Upper lobe of left lung (tissue), 6 donors: Measurements from ENCODE around the gene KRT1. TPM values are rescaled to one million over a fixed set of nuclear protein-coding genes. Genes with fewer than 3 reads are reported as not detected.

Experiments
- ATAC-seq, 2 donors: fragments of 200-7000 bp; cut with Tn5 transposase; one replicate each; pipeline ENCODE4 v1.9.1; 2022; ENCODE audit warnings: mild to moderate bottlenecking in 2 of 2, moderate library complexity in 2 of 2; ENCODE audit not compliant: low FRiP score in 2 of 2
- DNase-seq, 2 donors: peaks; one replicate each; pipeline ENCODE4 v3.0.0-alpha.2; 2019 to 2020
- H3K27ac ChIP-seq, 4 donors: fragments of 200-600 bp; sonication (generic); one replicate each; pipeline ENCODE4 v1.5.1; 2016 to 2019
- H3K27me3 ChIP-seq, 4 donors: fragments of 200-600 bp; sonication (generic); one replicate each; pipeline ENCODE4 v1.5.1; 2017 to 2019
- H3K36me3 ChIP-seq, 4 donors: fragments of 200-600 bp; sonication (generic); one replicate each; pipeline ENCODE4 v1.5.1; 2016 to 2019
- H3K4me1 ChIP-seq, 4 donors: fragments of 200-600 bp; sonication (generic); one replicate each; pipeline ENCODE4 v1.5.1; 2018 to 2019
- H3K4me3 ChIP-seq, 4 donors: fragments of 200-600 bp; sonication (generic); one replicate each; pipeline ENCODE4 v1.5.1; 2017 to 2019; ENCODE audit warnings: mild to moderate bottlenecking in 2 of 4, moderate library complexity in 1 of 4
- H3K9me3 ChIP-seq, 4 donors: fragments of 200-600 bp; sonication (generic); one replicate each; pipeline ENCODE4 v1.5.1; 2018 to 2019
- CTCF ChIP-seq, 6 experiments: fragments of 450-650 bp in 4 of 6; fragments of 200-600 bp in 2 of 6; sonication (generic) in 2 of 6; IDR thresholded peaks; one replicate each; pipeline ENCODE4 v1.5.1; 2016 to 2019; ENCODE audit warnings: antibody characterized with exemption in 6 of 6
- EP300 ChIP-seq, 4 donors: sonication (generic); formaldehyde crosslinking; IDR thresholded peaks; one replicate each; pipeline ENCODE4 v1.5.1; 2017; ENCODE audit warnings: antibody characterized with exemption in 4 of 4, control low read depth in 2 of 4
- POLR2A ChIP-seq, 4 donors: fragments of 450-650 bp; IDR thresholded peaks; one replicate each; pipeline ENCODE4 v1.5.1; 2016 to 2017; ENCODE audit warnings: antibody characterized with exemption in 4 of 4, mild to moderate bottlenecking in 2 of 4
- POLR2AphosphoS5 ChIP-seq, 2 donors: sonication (generic); formaldehyde crosslinking; IDR thresholded peaks; one replicate each; pipeline ENCODE4 v1.5.1; 2017; ENCODE audit warnings: antibody characterized with exemption in 2 of 2
- WGBS, 2 donors: methylation state at CpG; one replicate each; pipeline ENCODE4 v1.1.5; 2017 to 2018; 5-methylcytosine and 5-hydroxymethylcytosine counted together
- total RNA-seq, 6 donors: library from RNA; depleted of rRNA in 4 of 6; stranded (reverse); fragments of >200 nt in 4 of 6; gene quantifications; one replicate each; pipeline versions ENCODE4 v1.1.0 to v1.2.1, GENCODE V29; 2016 to 2021
- donor health status: DM: no; HTN: no; CAD: no; lungs with moderate emphysema.
- donor health status: DM: no; HTN: yes; CAD: no; lungs with severe emphysema.

The KRT1 gene
- total RNA-seq: 1 to 10 TPM in 1 of 6 donors, under 1 TPM in 1, not detected in 4; 0.37 to 2.4 TPM

GRCh38 chr12:52680363-52680762 lies at the start of gene KRT1:
Gene KRT1 (minus strand): TSS chr12:52680407. CDS start chr12:52680348, 59 bp downstream.
- H3K27ac ChIP-seq: no peak within 1 kb of the TSS
- no peak for DNase-seq
- no peaks in the 10 kb centered on the region for H3K9me3 ChIP-seq
- no peak for ATAC-seq
- TF ChIP-seq CTCF (IDR thresholded peaks at IDR 0.05): no peak
- TF ChIP-seq POLR2A (IDR thresholded peaks at IDR 0.05): no peak
- TF ChIP-seq EP300 (IDR thresholded peaks at IDR 0.05): no peak
- TF ChIP-seq POLR2AphosphoS5 (IDR thresholded peaks at IDR 0.05): no peak
- H3K27me3 ChIP-seq: no peaks in the 10 kb centered on the region
- H3K36me3 ChIP-seq: no peaks in the 10 kb centered on the region
- H3K4me3 ChIP-seq: no peak within 1 kb of the TSS
- WGBS, 2 donors: 95 to 96% methylated on average over 3 of the region's 3 CpGs
- no peaks in the 10 kb centered on the region for H3K4me1 ChIP-seq

- no peak overlapping the region for H3K27ac ChIP-seq
- H3K36me3 ChIP-seq: no peaks in the 10 kb centered on the region
- H3K27me3 ChIP-seq: no peaks in the 10 kb centered on the region
- DNase-seq: no peak
- H3K4me3 ChIP-seq: no peak overlapping the region
- WGBS, 2 donors: 78 to 91% methylated on average over 6 to 9 of the region's 10 CpGs
- ATAC-seq: no peak
- no peaks in the 10 kb centered on the region for H3K9me3 ChIP-seq
- no peaks in the 10 kb centered on the region for H3K4me1 ChIP-seq
- TF ChIP-seq POLR2A (IDR thresholded peaks at IDR 0.05): no peak
Observed at GRCh38 chr12:52729147-52729546, 48.9 kb upstream of the KRT1 start.

- H3K4me3 ChIP-seq: no peak overlapping the region
- no peak overlapping the region for H3K27ac ChIP-seq
- DNase-seq (no peak), ATAC-seq (no peak)
- H3K27me3 ChIP-seq: no peaks in the 10 kb centered on the region
- WGBS, 2 donors: 85 to 93% methylated on average over 2 of the region's 2 CpGs
- H3K4me1 ChIP-seq: no peaks in the 10 kb centered on the region
- no peaks in the 10 kb centered on the region for H3K9me3 ChIP-seq
- TF ChIP-seq EP300 (IDR thresholded peaks at IDR 0.05): no peak
- no peak for TF ChIP-seq POLR2A (IDR thresholded peaks at IDR 0.05)
- no peak for TF ChIP-seq POLR2AphosphoS5 (IDR thresholded peaks at IDR 0.05)
- TF ChIP-seq CTCF (IDR thresholded peaks at IDR 0.05): no peak
- H3K36me3 ChIP-seq: no peaks in the 10 kb centered on the region
Observed at GRCh38 chr12:52728374-52728773, 48.2 kb upstream of the KRT1 start.

- no peaks in the 10 kb centered on the region for H3K9me3 ChIP-seq
- DNase-seq (no peak), ATAC-seq (no peak)
- H3K4me3 ChIP-seq: no peak overlapping the region
- TF ChIP-seq EP300 (IDR thresholded peaks at IDR 0.05) (no peak), POLR2AphosphoS5 (IDR thresholded peaks at IDR 0.05) (no peak), POLR2A (IDR thresholded peaks at IDR 0.05) (no peak), CTCF (IDR thresholded peaks at IDR 0.05) (no peak)
- no peaks in the 10 kb centered on the region for H3K27me3 ChIP-seq
- WGBS, 2 donors: 75 to 78% methylated on average over 4 of the region's 4 CpGs
- H3K4me1 ChIP-seq: no peaks in the 10 kb centered on the region
- H3K27ac ChIP-seq: no peak overlapping the region
- H3K36me3 ChIP-seq: no peaks in the 10 kb centered on the region
Observed at GRCh38 chr12:52727037-52727436, 46.8 kb upstream of the KRT1 start.

- TF ChIP-seq EP300 (IDR thresholded peaks at IDR 0.05): no peak
- TF ChIP-seq POLR2A (IDR thresholded peaks at IDR 0.05): no peak
- TF ChIP-seq CTCF (IDR thresholded peaks at IDR 0.05): no peak
- no peak for TF ChIP-seq POLR2AphosphoS5 (IDR thresholded peaks at IDR 0.05)
- ATAC-seq: no peak
- no peak overlapping the region for H3K27ac ChIP-seq
Observed at GRCh38 chr12:52726451-52726850, 46.2 kb upstream of the KRT1 start.

More at GRCh38 chr12:52726451-52726850, 46.2 kb upstream of the KRT1 start:
- no peaks in the 10 kb centered on the region for H3K9me3 ChIP-seq
- no peak for DNase-seq
- H3K4me3 ChIP-seq: no peak overlapping the region
- H3K27me3 ChIP-seq: no peaks in the 10 kb centered on the region
- H3K36me3 ChIP-seq: no peaks in the 10 kb centered on the region
- 61 to 74% methylated on average over 2 of the region's 2 CpGs for WGBS, 2 donors
- no peaks in the 10 kb centered on the region for H3K4me1 ChIP-seq
